Tibial nerve (tissue), 4 donors: ENCODE results near the gene JAKMIP1.

Source experiments
- CTCF ChIP-seq, 5 experiments: fragments of 200-600 bp in 3 of 5; fragments of 450-650 bp in 2 of 5; sonication (generic) in 3 of 5; IDR thresholded peaks; one replicate each; pipeline ENCODE4 v1.5.1; 2016 to 2019; ENCODE audit warnings: antibody characterized with exemption in 5 of 5, mild to moderate bottlenecking in 3 of 5, moderate library complexity in 2 of 5
- EP300 ChIP-seq, 2 donors: sonication (generic); formaldehyde crosslinking; IDR thresholded peaks; one replicate each; pipeline ENCODE4 v1.6.1; 2017; ENCODE audit warnings: antibody characterized with exemption in 2 of 2, mild to moderate bottlenecking in 1 of 2

GRCh38 chr4:6011686-6012085 is 188.7 kb downstream of the JAKMIP1 start:
- no peak for TF ChIP-seq CTCF (IDR thresholded peaks at IDR 0.05)
- TF ChIP-seq EP300 (IDR thresholded peaks at IDR 0.05) = no peak
